Stimulated activated CD8-positive, alpha-beta memory T cell treated with anti-CD3 and anti-CD28 coated beads, Interleukin-15, amount 100 ng/mL, for 4 hours (primary cell): ENCODE measurements around the gene TLE3.

Experiments
- DNase-seq, 2 donors: peaks; one replicate each; pipeline ENCODE4 v3.0.0-alpha.2; 2020; ENCODE audit warnings: low read depth in 2 of 2

Gene TLE3

GRCh38 chr15:70063261-70063925 lies 34.3 kb downstream of the TLE3 start:
- no peak for DNase-seq

- DNase-seq: no peak
Observed at GRCh38 chr15:70062321-70062956, 35.3 kb downstream of the TLE3 start.

GRCh38 chr15:70061696-70062270 lies 35.9 kb downstream of the TLE3 start:
- DNase-seq: no peak

GRCh38 chr15:70060993-70061305 lies 36.8 kb downstream of the TLE3 start:
- DNase-seq: no peak

- no peak for DNase-seq
Observed at GRCh38 chr15:70060214-70060992, 37.3 kb downstream of the TLE3 start.

- no peak for DNase-seq
Observed at GRCh38 chr15:70059476-70060213, 38.1 kb downstream of the TLE3 start.

GRCh38 chr15:70058642-70059360 lies 38.9 kb downstream of the TLE3 start:
- no peak for DNase-seq

- no peak for DNase-seq
Observed at GRCh38 chr15:70057931-70058641, 39.6 kb downstream of the TLE3 start.

- no peak for DNase-seq
Observed at GRCh38 chr15:70056091-70056680, 41.5 kb downstream of the TLE3 start.

- DNase-seq: no peak
Observed at GRCh38 chr15:70055601-70056051, 42.1 kb downstream of the TLE3 start.

GRCh38 chr15:70054884-70055387 lies 42.8 kb downstream of the TLE3 start:
- no peak for DNase-seq

- DNase-seq: no peak
Observed at GRCh38 chr15:70054366-70054765, 43.4 kb downstream of the TLE3 start.

- DNase-seq: no peak
Observed at GRCh38 chr15:70053716-70054229, 43.9 kb downstream of the TLE3 start.

GRCh38 chr15:70053001-70053715 lies 44.6 kb downstream of the TLE3 start:
- DNase-seq: no peak

- no peak for DNase-seq
Observed at GRCh38 chr15:70051948-70052633, 45.6 kb downstream of the TLE3 start.

- DNase-seq: no peak
Observed at GRCh38 chr15:70050970-70051369, 46.7 kb downstream of the TLE3 start.

- DNase-seq: no peak
Observed at GRCh38 chr15:70050441-70050840, 47.3 kb downstream of the TLE3 start.

- no peak for DNase-seq
Observed at GRCh38 chr15:70049701-70050301, 47.9 kb downstream of the TLE3 start.
